GM18498 (cell line): Measurements from ENCODE around the gene ASPRV1.

Experiments used
- ATAC-seq: cut with Tn5 transposase; IDR thresholded peaks from one replicate; pipeline ENCODE4 v1.9.1; 2021; ENCODE audit warnings: mild to moderate bottlenecking, moderate library complexity; ENCODE audit not compliant: unreplicated experiment

ASPRV1 gene

GRCh38 chr2:69989009-69989408, 27.6 kb upstream of the ASPRV1 start:
- no peak for ATAC-seq

- ATAC-seq = no peak
These were observed 26.7 kb upstream of the ASPRV1 start for GRCh38 chr2:69988086-69988635.

DNA sequence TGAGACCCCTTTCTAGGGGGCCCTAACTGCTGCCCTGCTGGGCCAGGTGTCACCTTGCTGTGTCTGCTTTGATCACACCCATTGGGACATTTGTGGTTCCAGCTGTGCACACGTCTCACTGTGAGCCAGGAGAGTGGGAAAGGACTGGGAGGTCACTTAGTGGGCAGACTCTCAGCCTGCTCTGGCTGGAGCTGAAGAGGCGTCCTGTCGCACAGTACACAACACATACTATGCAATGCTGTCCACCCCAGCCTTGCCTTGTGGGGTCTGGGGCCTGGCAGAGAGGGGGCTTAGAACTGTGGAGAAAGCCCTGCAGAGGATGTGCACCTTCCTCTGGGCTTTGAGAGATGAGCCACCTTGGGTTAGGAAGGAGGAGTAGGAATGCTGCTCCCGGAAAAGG, 25.3 kb upstream of the ASPRV1 start:
- no peak for ATAC-seq

- no peak for ATAC-seq
These were observed 24.3 kb upstream of the ASPRV1 start for GRCh38 chr2:69985688-69986087.

- no peak for ATAC-seq
These were observed 23.8 kb upstream of the ASPRV1 start for GRCh38 chr2:69985216-69985615.

GRCh38 chr2:69983392-69983966, 22.0 kb upstream of the ASPRV1 start:
- ATAC-seq = no peak

DNA sequence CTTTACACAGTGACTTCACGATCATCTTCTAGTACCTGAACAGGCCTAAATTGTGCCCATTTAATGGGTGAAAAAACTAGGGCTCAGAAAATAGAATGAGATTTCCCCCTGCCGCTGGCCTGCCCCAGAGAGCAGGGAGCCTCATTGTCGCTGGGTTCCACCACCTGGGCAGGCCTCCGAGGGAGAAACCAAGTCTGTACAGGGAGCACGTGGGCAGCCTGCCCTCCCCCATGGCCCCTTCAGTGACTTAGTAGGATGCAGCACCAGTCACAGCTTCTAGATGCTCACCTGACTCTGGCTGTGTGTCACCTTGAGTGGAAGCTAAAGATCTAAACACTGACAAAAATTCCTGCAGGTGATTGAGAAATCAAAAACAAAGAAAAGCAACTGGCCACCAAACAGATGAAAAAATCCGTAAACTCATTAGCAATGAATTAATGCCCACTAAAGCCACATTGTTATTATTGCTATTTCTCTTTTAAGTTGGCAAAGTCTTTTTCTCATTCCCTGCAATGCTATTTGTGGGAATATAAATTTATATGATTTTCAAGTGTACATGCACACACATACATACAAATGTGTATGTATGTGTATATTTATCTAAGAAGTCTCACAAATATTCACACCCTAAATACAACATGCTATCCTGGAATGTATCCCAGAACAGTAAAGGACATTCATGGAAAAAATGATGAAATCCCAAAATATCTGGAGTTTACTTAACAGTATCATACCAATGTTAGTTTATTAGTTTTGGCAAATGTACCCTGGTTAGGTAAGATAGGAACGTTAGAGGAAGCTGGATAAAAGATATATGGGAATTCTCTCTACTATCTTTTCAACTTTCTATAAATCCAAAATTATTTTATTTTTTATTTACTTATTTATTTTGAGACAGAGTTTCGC, 18.7 kb upstream of the ASPRV1 start:
- no peak for ATAC-seq

GRCh38 chr2:69977906-69978482, 16.6 kb upstream of the ASPRV1 start:
- ATAC-seq = no peak

GRCh38 chr2:69977186-69977585, 15.8 kb upstream of the ASPRV1 start:
- no peak for ATAC-seq

GRCh38 chr2:69975853-69976462, 14.5 kb upstream of the ASPRV1 start:
- ATAC-seq = no peak

- ATAC-seq = no peak
These were observed 13.9 kb upstream of the ASPRV1 start for GRCh38 chr2:69975136-69975852.

- no peak for ATAC-seq
These were observed 11.9 kb upstream of the ASPRV1 start for GRCh38 chr2:69973335-69973735.

DNA sequence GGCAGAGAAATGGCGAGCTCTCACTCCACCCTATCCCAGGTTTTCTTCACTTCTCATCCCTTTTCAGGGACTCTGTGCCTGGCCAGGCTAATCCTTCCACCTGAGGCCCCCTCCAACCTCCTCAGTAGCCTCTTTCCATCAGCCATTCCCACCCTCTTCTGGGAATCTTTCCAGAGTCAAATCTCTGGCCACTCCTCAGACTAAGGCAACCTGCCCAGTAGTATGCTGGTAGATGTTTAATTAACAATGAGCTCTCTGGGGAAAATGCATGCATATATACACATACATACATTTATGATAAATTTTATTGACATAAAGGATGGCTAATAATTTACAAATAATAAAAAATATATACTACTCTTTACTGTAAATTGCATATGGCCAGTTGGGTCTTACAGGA, 11.4 kb upstream of the ASPRV1 start:
- ATAC-seq = no peak

GRCh38 chr2:69969991-69970390, 8.6 kb upstream of the ASPRV1 start:
- ATAC-seq = no peak

GRCh38 chr2:69969126-69969983, 7.9 kb upstream of the ASPRV1 start:
- ATAC-seq = no peak

DNA sequence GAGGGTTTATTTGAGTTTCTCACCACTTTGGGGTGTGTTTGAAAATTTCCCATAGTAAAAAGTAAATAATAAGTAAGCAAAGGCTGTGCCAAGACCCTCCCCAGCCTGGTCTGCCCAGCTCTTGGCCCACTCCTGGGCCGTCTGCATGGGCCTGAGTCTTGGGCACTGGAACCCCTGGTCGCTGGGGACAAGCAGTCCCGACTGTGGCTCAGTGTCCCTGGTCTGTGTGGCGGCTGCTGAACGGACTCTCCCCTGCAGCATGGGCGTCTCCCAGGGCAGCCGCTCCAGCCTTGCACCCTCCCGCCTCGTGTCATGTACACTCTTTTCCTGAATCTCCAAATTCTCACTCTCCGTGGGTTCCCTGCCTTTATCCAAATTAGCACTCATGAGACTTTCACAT, 7.2 kb upstream of the ASPRV1 start:
- no peak for ATAC-seq

DNA sequence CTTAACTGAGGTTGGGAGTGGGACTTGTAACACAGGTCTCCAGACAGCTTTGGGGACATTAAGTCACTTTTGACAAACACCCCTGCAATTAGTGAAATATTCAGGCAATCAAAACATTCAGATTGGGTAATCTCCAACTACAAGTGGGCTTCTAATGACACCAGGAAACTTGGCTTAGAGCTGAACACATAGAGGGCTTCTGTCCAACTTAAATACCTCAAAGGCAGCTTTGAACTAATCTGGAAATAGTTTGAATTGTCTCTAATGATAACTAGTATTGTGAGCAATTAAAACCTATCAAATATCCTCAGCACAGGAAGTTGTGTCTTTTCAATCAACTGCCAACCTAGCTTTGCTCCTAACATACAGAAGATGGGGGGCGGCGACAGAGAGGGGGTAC, 5.1 kb upstream of the ASPRV1 start:
- no peak for ATAC-seq

DNA sequence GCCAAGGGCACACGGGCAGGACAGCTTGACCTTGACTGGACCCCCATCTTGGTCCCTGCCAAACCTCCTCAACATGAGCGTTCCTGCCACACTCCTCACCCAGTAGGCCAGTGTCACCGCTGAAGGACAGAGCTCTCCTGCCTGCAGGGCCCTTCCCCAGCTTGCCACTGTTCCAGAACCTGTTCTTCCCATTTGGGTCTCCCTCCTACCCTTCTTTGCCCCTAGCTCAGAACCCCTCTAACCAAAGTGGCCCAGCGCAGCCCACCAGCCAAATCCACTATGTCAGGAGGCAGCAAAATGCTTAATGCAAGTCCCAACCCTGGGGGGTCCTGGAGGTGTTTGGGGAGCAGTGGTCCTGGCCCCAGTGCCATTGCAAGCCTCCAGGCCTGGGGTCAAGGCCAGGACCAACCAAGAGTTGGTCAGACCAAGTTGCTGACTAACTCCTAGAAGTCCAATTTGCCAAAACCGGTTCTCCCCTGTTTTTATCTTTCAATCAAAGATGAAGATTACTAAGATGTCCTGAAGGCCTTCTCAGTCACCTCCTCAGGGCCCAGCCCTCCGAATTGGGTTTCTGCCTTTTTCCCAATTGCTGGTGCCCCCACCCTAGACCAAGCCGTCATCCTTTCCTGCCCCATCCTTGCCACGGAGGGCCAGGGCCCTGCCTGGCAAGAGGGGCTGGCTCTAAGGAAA, 4.5 kb upstream of the ASPRV1 start:
- ATAC-seq = no peak

DNA sequence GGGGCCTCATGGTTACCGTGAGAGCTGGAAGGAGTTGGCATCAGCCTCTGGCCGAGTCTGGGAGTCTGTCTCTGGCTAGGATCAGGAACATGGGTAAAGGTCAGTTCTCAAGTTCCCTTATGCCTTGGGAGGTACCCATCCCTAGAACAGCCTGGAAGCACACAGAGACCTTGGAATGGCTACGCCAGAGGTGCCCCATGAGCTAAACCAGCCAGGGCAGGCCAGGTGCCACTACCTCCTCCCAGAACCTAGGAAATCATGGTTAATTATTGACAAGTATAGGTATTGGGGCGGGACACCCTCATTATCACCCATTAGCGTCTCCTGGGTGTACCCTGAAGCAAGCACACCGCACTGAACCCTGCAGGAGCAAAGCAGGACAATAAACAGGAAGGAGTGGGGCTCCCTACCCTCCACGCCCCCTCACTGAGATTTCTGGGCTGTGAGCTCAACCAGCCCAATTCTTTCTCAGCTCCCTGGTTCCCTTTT, 3.0 kb upstream of the ASPRV1 start:
- ATAC-seq = no peak
